GM18520 (cell line): Measurements from ENCODE around the gene TNFRSF6B.
"Not testable (repeated sequence)": the region's sequence is repeated elsewhere in the genome, so short reads cannot be mapped to it uniquely, and the experiment has no call there.

Source experiments
- ATAC-seq: cut with Tn5 transposase; IDR thresholded peaks from one replicate; pipeline ENCODE4 v1.9.1; 2021; ENCODE audit not compliant: unreplicated experiment

TNFRSF6B gene

DNA sequence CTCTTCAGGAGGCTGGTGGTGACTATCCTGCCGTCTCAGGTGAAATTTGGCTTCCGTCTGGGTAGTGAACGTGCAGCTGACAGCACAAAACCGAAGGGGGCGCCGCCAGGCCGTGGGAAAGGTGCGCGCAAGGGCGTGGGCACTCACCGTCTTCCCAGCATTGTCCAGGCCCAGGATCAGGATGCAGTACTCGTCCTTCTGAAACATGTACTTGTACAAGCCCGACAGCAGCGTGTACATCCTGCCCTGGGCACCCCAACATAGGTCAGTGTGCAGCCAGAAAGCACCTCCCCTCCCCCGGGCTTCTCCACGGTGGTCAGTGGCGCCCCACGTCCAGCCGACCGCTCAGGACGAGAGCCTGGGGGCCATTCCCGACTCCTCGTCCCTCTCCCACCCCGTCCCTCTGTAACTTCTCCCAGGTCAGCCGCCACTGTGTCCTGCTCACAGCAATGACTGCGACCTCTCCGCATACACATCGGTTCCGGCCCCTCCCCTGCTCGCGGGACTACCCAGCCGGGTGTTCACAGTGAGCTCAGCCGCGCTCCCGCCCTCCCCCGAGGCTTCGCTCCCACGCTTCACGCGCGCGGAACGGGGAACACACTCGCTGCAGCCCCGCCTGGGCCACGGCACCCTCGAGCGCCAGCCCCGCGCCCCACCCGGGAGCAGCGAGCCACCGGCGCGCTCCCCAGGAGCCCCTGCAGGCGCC is 10.6 kb downstream of the TNFRSF6B start:
- no peak for ATAC-seq

GRCh38 chr20:63707558-63708300 is 11.3 kb downstream of the TNFRSF6B start, which contains the start of the genes ARFRP1 and ZGPAT:
Gene ARFRP1, minus strand, starts transcription at chr20:63707976. Its CDS starts 885 bp downstream, at chr20:63707091.
Gene ZGPAT, plus strand, starts transcription at chr20:63708039. Its CDS starts 542 bp downstream, at chr20:63708581.
- peak; percentile 57 for ATAC-seq

DNA sequence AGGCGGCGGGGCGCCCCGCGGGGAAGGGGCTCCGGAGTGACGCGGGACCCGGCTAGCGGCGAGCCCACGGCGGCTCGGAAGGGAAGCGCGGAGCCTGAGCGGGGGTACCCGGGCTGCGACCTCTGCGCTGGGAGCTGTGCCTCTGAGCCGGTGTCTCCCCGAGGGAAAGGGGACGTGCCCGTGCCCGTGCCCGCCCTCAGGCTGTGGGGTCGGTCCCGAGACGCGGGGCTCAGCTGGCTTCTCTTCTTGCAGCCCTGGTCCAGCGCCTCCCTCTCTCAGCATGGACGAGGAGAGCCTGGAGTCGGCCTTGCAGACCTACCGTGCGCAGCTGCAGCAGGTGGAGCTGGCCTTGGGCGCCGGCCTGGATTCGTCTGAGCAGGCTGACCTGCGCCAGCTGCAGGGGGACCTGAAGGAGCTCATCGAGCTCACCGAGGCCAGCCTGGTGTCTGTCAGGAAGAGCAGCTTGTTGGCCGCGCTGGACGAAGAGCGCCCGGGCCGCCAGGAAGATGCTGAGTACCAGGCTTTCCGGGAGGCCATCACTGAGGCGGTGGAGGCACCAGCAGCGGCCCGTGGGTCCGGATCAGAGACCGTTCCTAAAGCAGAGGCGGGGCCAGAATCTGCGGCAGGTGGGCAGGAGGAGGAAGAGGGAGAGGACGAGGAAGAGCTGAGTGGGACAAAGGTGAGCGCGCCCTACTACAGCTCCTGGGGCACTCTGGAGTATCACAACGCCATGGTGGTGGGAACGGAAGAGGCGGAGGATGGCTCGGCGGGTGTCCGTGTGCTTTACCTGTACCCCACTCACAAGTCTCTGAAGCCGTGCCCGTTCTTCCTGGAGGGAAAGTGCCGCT is 12.1 kb downstream of the TNFRSF6B start:
- ATAC-seq, result no peak

DNA sequence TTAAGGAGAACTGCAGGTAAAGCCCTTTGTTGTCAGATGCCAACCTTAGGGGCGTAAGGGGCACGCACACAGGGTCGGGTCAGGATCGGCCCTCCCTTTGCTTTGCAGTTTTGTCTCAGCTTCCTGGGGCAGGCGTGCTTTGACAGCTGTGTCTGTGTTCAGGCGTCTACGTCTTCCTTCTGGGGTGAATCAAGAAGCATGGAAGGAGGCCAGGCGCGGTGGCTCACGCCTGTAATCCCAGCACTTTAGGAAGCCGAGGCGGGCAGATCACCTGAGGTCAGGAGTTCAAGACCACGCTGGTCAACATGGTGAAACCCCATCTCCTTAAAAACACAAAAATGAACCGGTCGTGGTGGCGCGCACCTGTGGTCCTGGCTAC is 12.7 kb downstream of the TNFRSF6B start:
- no peak for ATAC-seq

DNA sequence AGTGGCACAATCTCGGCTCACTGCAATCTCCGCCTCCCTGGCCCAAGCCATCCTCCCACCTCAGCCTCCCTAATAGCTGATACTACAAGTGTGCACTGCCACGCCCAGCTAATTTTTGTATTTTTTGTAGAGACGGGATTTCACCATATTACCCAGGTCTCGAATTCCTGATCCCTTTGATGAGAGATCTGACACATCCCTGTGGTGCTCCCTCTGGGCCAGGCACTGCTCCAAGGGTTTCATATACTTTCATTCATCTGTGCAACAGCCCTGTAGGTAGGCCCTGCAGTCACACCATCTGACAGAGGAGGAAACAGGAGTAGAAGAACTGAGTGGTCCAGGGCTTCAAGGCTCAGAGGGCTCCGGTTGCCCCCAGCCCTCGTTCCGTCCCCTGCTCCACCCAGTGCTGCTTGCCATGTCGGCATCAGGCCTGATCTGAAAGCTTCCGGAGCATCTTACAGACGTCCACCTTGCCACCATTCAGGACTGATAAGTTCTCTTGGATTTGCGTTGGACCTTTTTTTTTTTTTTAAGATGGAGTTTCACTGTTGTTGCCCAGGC is 14.7 kb downstream of the TNFRSF6B start:
- no peak for ATAC-seq

- ATAC-seq, result no peak
These were observed 15.7 kb downstream of the TNFRSF6B start for GRCh38 chr20:63712191-63712590.

DNA sequence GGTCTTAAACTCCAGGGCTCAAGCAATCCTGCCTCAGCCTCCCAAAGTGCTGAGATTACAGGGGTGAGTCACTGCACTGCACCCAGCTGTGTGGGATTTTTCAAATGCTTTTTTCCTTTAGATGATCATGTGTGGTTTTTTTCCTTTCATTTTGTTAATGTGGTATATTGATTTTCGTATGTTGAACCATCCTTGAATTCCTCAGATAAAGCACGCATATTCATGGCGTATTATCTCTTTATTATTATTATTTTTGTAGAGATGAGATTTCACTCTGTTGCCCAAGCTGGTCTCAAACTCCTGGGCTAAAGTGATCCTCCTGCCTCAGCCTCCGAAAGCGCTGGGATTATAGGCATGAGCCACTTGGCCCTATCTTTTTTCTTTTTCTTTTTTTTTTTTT is 18.4 kb downstream of the TNFRSF6B start:
- no peak for ATAC-seq

GRCh38 chr20:63718996-63719395 is 22.5 kb downstream of the TNFRSF6B start:
- ATAC-seq, result no peak

DNA sequence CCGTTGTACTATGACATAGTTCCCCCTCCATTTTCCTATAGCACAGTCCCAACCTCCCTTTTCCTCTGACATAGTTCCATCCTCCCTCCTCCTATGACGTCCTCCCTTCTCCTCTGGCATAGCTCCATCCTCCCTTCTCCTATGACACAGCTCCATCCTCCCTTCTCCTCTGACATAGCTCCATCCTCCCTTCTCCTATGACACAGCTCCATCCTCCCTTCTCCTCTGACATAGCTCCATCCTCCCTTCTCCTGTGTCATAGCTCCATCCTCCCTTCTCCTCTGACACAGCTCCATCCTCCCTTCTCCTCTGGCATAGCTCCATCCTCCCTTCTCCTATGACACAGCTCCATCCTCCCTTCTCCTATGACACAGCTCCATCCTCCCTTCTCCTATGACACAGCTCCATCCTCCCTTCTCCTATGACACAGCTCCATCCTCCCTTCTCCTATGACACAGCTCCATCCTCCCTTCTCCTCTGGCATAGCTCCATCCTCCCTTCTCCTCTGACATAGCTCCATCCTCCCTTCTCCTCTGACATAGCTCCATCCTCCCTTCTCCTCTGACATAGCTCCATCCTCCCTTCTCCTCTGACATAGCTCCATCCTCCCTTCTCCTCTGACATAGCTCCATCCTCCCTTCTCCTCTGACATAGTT is 26.6 kb downstream of the TNFRSF6B start:
- ATAC-seq, result not testable (repeated sequence)

GRCh38 chr20:63730189-63730733 is 33.8 kb downstream of the TNFRSF6B start:
- ATAC-seq, result not testable (repeated sequence)

DNA sequence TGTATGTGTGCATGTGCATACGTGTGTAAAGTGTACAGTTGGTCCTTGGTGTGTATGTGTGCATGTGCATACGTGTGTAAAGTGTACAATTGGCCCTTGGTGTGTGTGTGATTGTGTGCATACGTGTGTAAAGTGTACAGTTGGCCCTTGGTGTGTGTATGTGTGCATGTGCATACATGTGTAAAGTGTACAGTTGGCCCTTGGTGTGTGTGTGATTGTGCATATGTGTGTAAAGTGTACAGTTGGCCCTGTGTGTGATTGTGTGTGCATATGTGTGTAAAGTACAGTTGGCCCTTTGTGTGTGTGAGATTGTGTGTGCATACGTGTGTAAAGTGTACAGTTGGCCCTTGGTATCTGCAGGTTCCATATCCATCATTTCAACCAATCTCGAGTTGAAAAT is 35.0 kb downstream of the TNFRSF6B start:
- no peak for ATAC-seq

DNA sequence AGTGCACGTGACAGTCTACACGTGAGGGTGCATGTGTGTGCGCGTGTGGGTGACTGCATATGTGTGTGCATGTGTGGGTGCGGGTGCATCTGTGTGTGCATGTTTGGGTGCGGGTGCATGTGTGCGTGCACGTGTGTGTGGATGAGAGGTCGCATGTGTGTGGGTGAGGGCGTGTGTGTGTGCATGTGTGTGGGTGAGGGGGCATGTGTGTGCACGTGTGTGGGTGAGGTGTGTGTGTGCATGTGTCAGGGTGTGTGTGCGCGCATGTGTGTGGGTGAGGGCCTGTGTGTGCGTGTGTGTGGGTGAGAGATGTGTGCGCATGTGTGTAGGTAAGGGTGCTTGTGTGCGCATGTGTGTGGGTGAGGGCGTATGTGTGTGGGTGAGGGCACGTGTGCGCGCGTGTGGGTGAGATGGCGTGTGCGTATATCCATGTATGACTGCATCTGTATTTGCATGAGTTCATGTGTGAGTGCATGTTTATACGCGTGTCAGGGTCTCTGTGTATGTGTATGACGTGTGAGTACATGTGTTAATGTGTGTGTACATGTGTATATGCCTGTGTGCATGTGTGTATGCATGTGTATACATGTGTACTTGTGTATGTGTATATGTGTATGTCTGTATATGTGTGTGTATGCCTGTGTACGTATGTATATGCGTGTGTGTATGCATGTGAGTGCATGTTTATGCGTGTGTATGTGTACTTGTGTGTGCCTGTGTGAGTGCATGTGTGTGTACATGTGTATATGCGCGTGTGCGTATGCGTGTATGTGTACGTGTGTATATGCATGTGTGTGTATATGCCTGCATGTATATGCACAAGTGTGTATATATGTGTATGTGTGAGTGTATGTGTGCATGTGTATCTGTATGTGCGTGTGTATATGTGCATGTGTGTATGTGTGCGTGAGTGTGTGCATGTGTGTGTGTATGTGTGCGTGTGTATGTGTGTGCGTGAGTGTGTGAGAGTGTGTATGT is 36.0 kb downstream of the TNFRSF6B start:
- ATAC-seq, result no peak

- no peak for ATAC-seq
These were observed 36.7 kb downstream of the TNFRSF6B start for GRCh38 chr20:63733117-63733516.

DNA sequence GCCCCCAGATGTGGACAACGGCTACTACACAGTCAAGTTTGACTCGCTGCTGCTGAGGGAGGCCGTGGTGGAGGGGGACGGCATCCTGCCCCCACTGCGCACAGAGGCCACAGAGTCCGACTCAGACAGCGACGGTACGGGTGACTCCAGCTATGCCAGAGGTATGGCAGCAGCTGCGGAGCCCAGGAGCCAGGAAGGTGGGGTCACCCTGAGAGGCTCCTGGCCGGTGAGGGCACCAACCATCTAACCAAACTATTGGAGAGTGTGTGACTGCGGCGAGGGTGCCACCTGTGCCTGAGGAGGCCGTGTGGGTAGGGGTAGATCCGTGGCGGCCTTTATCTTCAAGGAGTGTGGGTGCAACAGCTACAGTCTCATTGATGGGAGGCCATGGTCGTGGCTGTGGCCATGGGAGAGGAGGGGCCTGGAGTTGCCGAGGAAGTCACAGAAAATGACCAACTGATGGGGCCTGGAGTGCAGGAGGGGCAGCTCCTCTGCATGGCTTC is 37.2 kb downstream of the TNFRSF6B start:
- ATAC-seq, result no peak

- no peak for ATAC-seq
These were observed 37.9 kb downstream of the TNFRSF6B start for GRCh38 chr20:63734111-63734945.

DNA sequence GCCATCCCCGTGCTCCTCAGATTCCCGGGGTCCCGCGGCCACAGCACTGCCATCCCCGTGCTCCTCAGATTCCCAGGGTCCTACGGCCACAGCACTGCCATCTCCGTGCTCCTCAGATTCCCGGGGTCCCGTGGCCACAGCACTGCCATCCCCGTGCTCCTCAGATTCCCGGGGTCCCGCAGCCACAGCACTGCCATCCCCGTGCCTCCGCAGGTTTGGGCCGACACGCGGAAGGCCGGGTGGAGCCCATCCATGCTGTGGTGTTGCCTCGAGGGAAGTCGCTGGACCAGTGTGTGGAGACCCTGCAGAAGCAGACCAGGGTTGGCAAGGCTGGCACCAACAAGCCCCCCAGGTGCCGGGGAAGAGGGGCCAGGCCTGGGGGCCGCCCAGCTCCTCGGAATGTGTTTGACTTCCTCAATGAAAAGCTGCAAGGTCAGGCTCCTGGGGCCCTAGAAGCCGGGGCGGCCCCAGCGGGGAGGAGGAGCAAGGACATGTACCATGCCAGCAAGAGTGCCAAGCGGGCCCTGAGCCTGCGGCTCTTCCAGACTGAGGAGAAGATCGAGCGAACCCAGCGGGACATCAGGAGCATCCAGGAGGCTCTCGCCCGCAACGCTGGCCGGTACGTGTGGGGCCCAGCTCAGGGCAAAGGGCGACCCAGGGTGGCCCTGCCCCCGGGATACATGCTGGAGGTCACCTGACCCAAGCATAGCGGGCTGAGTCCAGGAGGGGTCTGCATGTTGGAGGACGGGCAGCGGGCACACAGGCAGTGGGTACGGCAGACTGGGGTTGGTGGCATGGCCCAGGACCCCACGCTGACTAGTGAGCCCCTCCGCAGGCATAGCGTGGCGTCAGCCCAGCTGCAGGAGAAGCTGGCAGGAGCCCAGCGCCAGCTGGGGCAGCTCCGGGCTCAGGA is 38.8 kb downstream of the TNFRSF6B start:
- no peak for ATAC-seq
